Transverse colon (tissue), 4 donors: ENCODE results near the gene THEM5. TPM values are rescaled to one million over a fixed set of nuclear protein-coding genes. Genes with fewer than 3 reads are reported as not detected.

Experiments
- DNase-seq: peaks from one replicate; pipeline ENCODE4 v3.0.0-alpha.2; 2019
- H3K27ac ChIP-seq, 4 donors: fragments of 200-600 bp; sonication (generic); 2 replicates each; pipeline ENCODE4 v1.5.1; 2016 to 2018; ENCODE audit warnings: inconsistent platforms in 4 of 4
- H3K27me3 ChIP-seq: fragments of 200-600 bp; sonication (generic); 2 replicates; pipeline ENCODE4 v1.5.1; 2017; ENCODE audit warnings: inconsistent platforms
- H3K36me3 ChIP-seq, 4 donors: fragments of 200-600 bp; sonication (generic); 2 replicates each; pipeline ENCODE4 v1.5.1; 2017 to 2019; ENCODE audit warnings: inconsistent platforms in 4 of 4
- H3K4me1 ChIP-seq, 4 donors: fragments of 200-600 bp; sonication (generic); 2 replicates each; pipeline ENCODE4 v1.5.1; 2017 to 2020; ENCODE audit warnings: inconsistent platforms in 4 of 4
- H3K4me3 ChIP-seq, 4 donors: fragments of 200-600 bp; sonication (generic); 1 replicate in 1 of 4; 2 replicates in 3 of 4; pipeline versions ENCODE4 v1.5.1 to v1.6.1; 2017 to 2019; ENCODE audit warnings: inconsistent platforms in 4 of 4
- H3K9me3 ChIP-seq, 2 donors: fragments of 200-600 bp; sonication (generic); 2 replicates each; pipeline ENCODE4 v1.5.1; 2017 to 2019; ENCODE audit warnings: inconsistent platforms in 2 of 2
- EP300 ChIP-seq: sonication (generic); formaldehyde crosslinking; IDR thresholded peaks from one replicate; pipeline ENCODE4 v1.6.1; 2017; ENCODE audit warnings: antibody characterized with exemption, low read depth
- POLR2A ChIP-seq: fragments of 450-650 bp; IDR thresholded peaks from one replicate; pipeline ENCODE4 v1.6.1; 2016; ENCODE audit warnings: antibody characterized with exemption, mild to moderate bottlenecking, moderate library complexity
- POLR2AphosphoS5 ChIP-seq, 3 donors: sonication (generic); formaldehyde crosslinking; IDR thresholded peaks; one replicate each; pipeline ENCODE4 v1.6.1; 2016; ENCODE audit warnings: antibody characterized with exemption in 3 of 3
- WGBS, 2 donors: methylation state at CpG; one replicate each; pipeline ENCODE4 v1.1.5; 2018; ENCODE audit warnings: low coverage in 1 of 2; 5-methylcytosine and 5-hydroxymethylcytosine counted together
- in situ Hi-C, 4 donors: fragments of 200-750 bp; cut with MboI; loops; one replicate each; pipeline versions ENCODE4 v1.15.0 to v1.15.1; 2017; ENCODE audit warnings: low sequenced_read_pairs in 3 of 4, low pct_ligation_motif_present in 1 of 4, low pct_unique_long_range_greater_than_20kb in 1 of 4
- intact Hi-C: fragments of 100-400 bp; cut with DNase I; formaldehyde crosslinking; loops from one replicate; pipeline ENCODE4 v1.15.1; 2023; ENCODE audit warnings: low total_unique reads
- total RNA-seq, 4 donors: library from RNA; depleted of rRNA; stranded (reverse); fragments of >200 nt; gene quantifications; one replicate each; pipeline ENCODE4 v1.1.0, GENCODE V29; 2016
- TF ChIP-seq, protein P1 (sequence below), 5 experiments: fragments of 200-600 bp in 3 of 5; fragments of 450-650 bp in 2 of 5; sonication (generic) in 3 of 5; IDR thresholded peaks; 1 replicate in 2 of 5; 2 replicates in 3 of 5; pipeline ENCODE4 v1.5.1; 2016 to 2017; ENCODE audit warnings: antibody characterized with exemption in 5 of 5, inconsistent platforms in 3 of 5, mild to moderate bottlenecking in 2 of 5, moderate library complexity in 1 of 5

The THEM5 gene
- total RNA-seq, 4 donors from 2014 or later = not detected

DNA sequence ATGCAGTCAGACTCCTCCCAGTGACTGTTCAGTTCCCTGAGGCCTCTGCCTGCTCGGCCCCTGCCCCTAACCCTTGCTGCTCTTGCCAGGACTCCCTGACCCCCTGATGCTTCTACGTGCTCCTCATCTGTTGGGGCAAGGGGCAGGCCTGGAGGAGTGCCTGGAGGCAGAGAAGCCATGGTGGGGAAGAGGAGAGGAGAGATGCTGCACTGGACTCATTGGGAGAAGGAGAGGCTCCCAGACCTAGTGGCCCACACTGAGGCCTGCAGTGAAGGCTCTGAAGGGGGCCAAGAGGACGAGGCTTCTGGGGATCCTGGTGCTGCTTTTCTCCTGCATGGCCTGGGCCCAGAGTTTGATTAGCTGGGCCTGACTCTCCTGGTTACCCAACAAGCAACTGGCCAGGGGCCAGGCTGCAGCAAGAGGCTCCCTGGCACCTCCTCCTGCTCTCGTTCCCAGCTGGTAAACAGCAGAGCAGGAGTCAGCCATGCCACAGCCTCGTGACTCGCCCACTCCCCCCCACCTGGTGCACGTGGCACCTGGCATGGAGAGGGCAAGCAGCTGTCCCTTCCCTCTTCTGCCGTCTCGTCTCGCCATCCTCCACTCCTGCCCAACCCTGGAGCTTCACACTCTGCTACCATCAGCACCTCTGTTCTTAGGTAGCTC lies 21.1 kb downstream of the THEM5 start:
- Histone ChIP-seq H3K4me3 (no peak overlapping the region), H3K27ac (peak overlapping the region; percentile 75 to 86 (median 82)), H3K9me3 (no peaks in the 10 kb centered on the region), H3K4me1 (peaks cover 11 to 57% (median 29%) of the 10 kb centered on the region in 4 donors), H3K27me3 (peaks cover 4% of the 10 kb centered on the region), H3K36me3 (no peaks in the 10 kb centered on the region)
- in situ Hi-C loops (no loop called here), intact Hi-C loops (no loop called here)
- TF ChIP-seq EP300 (no peak), POLR2AphosphoS5 (IDR thresholded peaks at IDR 0.05) (peak in 2 of 3 donors; percentile 71 to 74), POLR2A (no peak)
- TF ChIP-seq, protein P1, sequence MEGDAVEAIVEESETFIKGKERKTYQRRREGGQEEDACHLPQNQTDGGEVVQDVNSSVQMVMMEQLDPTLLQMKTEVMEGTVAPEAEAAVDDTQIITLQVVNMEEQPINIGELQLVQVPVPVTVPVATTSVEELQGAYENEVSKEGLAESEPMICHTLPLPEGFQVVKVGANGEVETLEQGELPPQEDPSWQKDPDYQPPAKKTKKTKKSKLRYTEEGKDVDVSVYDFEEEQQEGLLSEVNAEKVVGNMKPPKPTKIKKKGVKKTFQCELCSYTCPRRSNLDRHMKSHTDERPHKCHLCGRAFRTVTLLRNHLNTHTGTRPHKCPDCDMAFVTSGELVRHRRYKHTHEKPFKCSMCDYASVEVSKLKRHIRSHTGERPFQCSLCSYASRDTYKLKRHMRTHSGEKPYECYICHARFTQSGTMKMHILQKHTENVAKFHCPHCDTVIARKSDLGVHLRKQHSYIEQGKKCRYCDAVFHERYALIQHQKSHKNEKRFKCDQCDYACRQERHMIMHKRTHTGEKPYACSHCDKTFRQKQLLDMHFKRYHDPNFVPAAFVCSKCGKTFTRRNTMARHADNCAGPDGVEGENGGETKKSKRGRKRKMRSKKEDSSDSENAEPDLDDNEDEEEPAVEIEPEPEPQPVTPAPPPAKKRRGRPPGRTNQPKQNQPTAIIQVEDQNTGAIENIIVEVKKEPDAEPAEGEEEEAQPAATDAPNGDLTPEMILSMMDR (IDR thresholded peaks at IDR 0.05) = no peak
- 46 to 50% methylated on average over 1 to 10 of the region's 10 CpGs for WGBS, 2 donors
- peak; percentile 87 for DNase-seq

DNA sequence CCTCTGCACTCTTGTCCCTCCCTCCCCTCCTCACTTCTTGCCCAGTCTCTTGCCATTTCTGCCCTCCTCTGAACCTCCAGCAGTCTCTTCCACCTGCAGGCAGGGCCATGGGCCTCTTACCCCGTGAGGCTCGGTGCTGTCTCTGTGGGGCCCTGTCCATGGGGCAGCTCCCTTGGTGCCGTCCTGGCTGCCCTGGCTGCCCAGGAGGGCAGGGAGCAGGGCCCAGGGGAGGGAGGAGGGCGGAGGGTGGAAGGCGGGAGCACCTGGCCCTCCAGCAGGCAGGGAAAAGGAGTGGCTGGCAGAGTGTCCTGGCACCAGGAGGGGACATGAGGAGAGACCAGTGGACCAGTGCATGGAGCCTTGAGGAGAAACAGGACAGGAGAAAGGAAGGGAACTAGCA lies 21.9 kb downstream of the THEM5 start, which contains the start of gene RORC:
Gene RORC (minus strand): TSS at position 198 of the 400 bp plus-strand sequence. CDS start 38 bp downstream, at position 160.
- 45% methylated on average over 5 of the region's 5 CpGs; no CpG with 5 or more reads in 1 of the 2 donors for whole genome bisulfite sequencing, 2 donors
- in situ Hi-C loops (no loop called here), intact Hi-C loops (no loop called here)
- peak within 1 kb of the TSS; percentile 18 to 51 (median 40) for H3K4me3 ChIP-seq
- peak within 1 kb of the TSS; percentile 75 to 86 (median 82) for H3K27ac ChIP-seq
- no peaks in the 10 kb centered on the region for H3K36me3 ChIP-seq
- peak; percentile 79 for DNase-seq
- H3K9me3 ChIP-seq = no peaks in the 10 kb centered on the region
- H3K27me3 ChIP-seq = no peaks in the 10 kb centered on the region
- H3K4me1 ChIP-seq = peaks cover 11 to 49% (median 22%) of the 10 kb centered on the region in 4 donors
- no peak for TF ChIP-seq EP300
- peak; percentile 88 for TF ChIP-seq POLR2A
- peak; percentile 51 to 81 (median 59) for TF ChIP-seq POLR2AphosphoS5 (IDR thresholded peaks at IDR 0.05)

DNA sequence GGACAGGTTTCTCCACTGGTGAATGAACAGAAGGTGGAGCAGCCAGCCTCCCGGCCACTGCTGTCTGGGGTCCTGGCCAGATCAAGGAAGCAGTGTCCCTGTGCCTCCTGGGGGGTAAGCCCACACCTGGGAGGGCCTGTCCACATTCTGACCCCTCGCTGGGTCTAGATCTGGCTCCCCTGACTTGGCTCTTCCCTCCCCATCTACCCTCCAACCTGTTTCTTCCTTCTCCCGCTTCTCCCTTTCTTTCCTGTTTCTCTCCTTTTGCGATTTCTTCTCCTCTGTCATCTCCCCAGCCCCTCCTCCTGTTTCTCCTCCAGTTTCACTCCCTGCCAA lies 22.3 kb downstream of the THEM5 start:
- DNase-seq = no peak
- H3K9me3 ChIP-seq = no peaks in the 10 kb centered on the region
- H3K27ac ChIP-seq = peak overlapping the region; percentile 75 to 86 (median 82)
- peaks cover 11 to 48% (median 22%) of the 10 kb centered on the region in 4 donors for H3K4me1 ChIP-seq
- H3K36me3 ChIP-seq = no peaks in the 10 kb centered on the region
- peak overlapping the region; percentile 18 to 51 (median 40) for H3K4me3 ChIP-seq
- no peaks in the 10 kb centered on the region for H3K27me3 ChIP-seq
- 40 to 45% methylated on average over 1 to 4 of the region's 4 CpGs for WGBS, 2 donors
- in situ Hi-C loops = no loop called here
- TF ChIP-seq POLR2A = peak; percentile 23
- TF ChIP-seq, protein P1 (IDR thresholded peaks at IDR 0.05) = no peak
- intact Hi-C loops = no loop called here

DNA sequence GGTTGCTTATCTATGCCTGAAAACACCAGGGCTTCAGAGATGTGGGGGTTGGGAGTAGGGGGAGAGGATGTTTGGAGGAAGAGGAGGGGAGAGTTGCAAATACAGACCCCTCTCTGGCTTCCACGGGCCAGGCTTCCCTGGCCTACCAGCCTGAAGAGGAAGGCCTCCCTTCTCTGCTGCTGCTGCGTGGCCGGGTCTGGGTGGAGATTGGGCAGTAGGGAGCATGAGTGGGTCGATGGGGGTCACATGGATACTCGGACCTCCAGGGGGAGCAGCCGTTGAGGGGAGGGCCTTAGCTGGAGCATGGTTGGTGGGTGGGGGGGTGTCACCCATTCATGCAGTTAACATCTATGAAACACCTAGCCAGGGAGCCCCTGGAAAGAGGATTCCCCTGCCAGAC lies 23.5 kb downstream of the THEM5 start:
- H3K9me3 ChIP-seq = no peaks in the 10 kb centered on the region
- H3K27me3 ChIP-seq = no peaks in the 10 kb centered on the region
- H3K27ac ChIP-seq = peak overlapping the region; percentile 75 to 86 (median 82)
- H3K4me3 ChIP-seq = no peak overlapping the region
- no peak for DNase-seq
- peaks cover 11 to 49% (median 22%) of the 10 kb centered on the region in 4 donors for H3K4me1 ChIP-seq
- intact Hi-C loops = no loop called here
- in situ Hi-C loops = no loop called here
- WGBS, 2 donors = 29 to 48% methylated on average over 3 to 6 of the region's 6 CpGs
- no peaks in the 10 kb centered on the region for H3K36me3 ChIP-seq
- no peak for TF ChIP-seq POLR2A
- TF ChIP-seq EP300 = no peak

DNA sequence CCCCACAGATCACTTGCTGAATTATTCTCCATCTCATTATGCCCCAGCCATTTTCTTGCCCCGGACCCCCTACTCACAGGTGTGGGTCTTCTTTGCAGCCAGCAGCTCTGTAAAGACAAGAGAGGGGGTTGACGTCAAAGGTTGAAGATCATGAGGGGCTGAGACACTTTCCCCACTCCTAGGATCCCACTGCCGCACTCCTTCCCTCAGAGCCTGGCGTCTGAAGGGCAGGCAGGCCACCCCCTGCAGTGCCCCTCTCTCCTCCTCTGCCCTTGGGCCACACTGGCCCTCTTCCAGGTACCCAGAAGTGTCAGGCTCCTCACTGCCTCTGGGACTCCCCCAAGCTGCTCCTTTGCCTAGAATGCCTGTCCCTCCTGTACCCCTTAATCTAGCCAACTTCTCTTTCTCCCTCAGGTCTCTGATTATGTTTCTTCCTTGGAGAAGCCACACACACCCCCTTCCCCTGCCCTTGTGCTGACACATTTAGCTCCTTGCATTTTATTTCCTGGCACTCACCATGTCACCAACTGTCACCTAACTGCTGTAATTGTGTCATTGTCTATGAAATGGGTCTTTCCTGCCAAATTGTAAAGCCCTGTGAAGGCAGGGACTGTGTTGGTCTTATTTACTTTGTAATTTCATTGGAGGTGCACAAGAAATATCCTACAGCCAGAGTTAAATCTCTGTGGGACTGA lies 24.0 kb downstream of the THEM5 start:
- peak overlapping the region in 3 of 4 donors; percentile 4 to 81 (median 17) for H3K27ac ChIP-seq
- WGBS, 2 donors = 47 to 60% methylated on average over 2 to 4 of the region's 4 CpGs
- intact Hi-C loops = no loop called here
- DNase-seq = no peak
- no peaks in the 10 kb centered on the region for H3K27me3 ChIP-seq
- H3K36me3 ChIP-seq = no peaks in the 10 kb centered on the region
- TF ChIP-seq, protein P1 (IDR thresholded peaks at IDR 0.05) = no peak
- TF ChIP-seq EP300 (no peak), POLR2A (no peak), POLR2AphosphoS5 (IDR thresholded peaks at IDR 0.05) (no peak)
- H3K9me3 ChIP-seq = no peaks in the 10 kb centered on the region
- in situ Hi-C loops = no loop called here
- peaks cover 11 to 49% (median 22%) of the 10 kb centered on the region in 4 donors for H3K4me1 ChIP-seq
- H3K4me3 ChIP-seq = no peak overlapping the region
